NCI-H2107 treated with DMSO at 0.1 percent for 48 hours (cell line): ENCODE data around the gene MAP3K5.

Source experiments
- DNase-seq: peaks from one replicate; lab custom pipeline; 2025; ENCODE audit not compliant: unreplicated experiment; lab: John Stamatoyannopoulos, UW

MAP3K5 gene

DNA sequence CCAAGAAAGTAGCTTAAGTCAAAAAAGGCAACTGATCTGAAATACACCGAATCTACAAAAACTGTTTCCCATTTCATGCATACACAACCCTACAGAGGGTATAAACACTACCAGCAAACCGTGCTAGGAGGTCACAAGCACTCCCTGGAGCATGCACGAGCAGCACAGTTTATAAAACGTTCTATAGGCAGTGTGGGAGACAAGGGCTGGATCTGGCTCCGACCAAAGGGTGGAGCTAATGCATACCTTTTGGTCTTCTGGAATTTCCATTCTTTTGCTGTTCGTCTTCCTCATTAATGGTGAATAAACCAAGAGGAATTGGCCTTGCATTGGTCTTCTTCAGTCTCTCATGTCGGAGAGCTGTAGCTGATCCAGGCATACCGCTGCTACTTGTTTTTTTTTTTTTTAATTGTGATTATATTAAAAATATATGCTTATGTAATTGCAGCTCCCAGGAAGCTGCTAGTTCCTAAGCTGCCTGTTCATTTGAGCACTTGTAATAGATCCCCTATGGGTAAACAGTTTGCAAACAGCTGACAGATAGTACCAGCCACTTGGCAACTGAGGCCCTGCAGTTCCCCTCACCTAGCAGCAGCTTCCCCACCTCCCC is 266.6 kb downstream of the MAP3K5 start:
- peak; percentile 46 for DNase-seq

DNA sequence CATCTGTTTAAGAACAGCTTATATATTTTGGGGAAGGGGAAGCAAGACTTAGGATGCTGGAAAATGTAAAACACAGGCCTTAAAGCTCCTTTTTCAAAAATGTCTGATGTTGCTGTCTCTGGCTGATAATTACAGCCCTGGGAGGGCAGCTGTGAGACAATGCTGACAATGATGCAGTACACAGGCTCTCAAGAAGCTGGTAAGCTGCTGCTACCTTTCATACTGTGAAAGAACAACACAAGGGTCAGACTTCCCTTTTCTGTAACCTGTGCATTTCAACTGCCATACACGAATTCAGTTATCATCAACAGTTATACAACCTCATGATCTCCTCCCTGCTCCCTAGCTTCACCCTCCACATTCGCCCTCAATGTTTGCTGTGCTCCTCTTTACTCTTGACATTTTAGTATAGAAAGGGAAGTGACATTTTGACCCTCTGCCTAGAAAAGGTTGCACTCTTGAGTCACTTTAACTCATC is 267.3 kb downstream of the MAP3K5 start:
- peak; percentile 19 for DNase-seq

DNA sequence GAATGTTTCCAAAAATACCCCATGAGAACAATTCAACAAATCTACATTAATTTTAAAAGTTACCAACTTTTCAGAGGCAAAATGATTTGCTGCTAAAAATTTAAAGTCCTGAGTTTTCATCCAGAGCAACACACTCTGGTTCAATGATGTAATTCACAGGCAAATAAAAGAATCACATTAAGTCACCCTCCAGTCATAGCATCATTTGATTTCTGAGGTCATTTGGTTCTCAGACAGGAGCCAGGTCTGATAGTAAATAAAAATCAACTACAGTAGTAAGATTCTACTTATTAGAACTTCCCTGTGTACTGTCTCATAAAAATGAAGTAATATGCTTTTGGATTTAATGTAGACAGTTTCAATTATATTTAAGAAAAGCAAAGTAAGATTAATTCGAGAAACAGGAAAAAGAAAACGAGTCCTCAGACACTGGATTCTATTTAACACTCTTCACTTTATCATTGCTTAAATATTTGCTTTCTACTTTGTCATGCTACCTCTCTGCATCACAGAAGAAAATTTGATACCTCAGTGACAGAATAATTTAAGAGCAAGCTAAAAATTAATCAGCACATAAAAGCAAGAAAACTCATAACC is 267.8 kb downstream of the MAP3K5 start:
- no peak for DNase-seq

DNA sequence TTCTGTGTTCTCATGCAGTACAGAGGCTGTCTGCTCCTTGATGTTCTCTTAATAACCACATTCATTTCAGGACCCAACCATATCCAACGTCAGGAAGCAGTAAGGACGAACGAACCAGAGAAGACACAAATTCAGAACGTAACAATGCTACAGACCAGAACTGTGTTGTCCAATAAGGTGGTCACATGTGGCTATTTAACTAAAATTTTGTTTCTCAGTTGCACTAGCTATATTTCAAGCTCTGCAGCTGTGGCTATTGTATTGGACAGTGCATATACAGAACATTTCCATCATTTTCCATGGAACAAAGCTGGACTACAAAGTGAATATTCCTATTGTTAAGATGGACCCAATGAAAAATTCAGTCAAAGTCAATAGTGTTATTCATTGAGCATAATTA is 269.1 kb downstream of the MAP3K5 start:
- DNase-seq, result no peak

DNA sequence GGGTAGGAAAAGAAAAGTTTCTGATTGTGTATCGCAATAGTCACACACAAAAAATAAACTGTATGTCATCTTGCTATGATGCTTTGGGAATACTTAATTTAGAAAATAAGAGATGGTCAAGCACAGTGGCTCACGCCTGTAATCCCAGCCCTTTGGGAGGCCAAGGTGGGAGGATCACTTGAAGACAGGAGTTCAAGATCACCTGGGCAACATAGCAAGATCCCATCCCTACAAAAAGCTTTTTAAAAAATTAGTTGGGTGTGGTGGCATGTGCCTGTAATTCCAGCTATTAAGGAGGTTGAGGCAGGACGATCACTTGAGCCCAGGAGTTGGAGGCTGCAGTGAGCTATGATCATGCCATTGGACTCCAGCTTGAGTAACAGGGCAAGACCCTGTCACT is 269.6 kb downstream of the MAP3K5 start:
- DNase-seq, result no peak

DNA sequence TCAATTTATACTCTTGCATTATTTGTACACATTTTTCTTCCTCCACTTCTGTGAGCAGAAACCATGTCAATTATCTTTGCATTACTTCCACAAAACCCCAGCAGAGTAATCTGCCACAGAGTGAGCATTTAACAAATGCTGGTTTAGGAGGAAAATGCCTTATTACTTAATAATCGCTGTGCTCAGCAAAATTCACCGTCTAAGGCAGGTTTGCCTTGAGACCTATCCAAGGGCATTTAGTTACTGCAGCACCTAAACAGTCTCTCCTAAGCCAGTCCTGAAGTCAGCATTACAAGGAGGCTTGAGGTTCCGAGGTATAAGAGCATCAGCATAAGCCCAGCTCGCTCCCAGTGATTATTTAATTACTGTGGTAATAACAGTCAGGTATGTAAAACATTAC is 270.4 kb downstream of the MAP3K5 start:
- no peak for DNase-seq

DNA sequence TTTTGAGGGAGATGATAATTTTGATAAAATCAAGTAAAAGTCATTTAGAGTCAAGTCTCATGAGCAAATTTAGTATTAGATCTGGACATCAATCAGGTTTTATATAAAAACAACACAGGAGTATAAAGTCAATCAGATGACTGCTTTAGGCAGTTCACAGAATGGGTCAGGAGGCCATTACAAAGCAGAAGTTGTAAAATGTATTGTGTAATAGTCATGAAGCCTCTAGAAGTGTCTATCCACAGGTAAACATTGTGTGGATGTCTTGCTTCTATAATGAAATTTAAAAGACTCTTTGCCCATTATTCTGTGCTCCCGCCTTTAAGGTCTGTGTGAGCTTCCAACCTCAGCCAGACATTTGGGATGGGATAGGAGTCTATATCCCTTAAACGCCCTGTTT is 270.9 kb downstream of the MAP3K5 start:
- DNase-seq, result no peak

DNA sequence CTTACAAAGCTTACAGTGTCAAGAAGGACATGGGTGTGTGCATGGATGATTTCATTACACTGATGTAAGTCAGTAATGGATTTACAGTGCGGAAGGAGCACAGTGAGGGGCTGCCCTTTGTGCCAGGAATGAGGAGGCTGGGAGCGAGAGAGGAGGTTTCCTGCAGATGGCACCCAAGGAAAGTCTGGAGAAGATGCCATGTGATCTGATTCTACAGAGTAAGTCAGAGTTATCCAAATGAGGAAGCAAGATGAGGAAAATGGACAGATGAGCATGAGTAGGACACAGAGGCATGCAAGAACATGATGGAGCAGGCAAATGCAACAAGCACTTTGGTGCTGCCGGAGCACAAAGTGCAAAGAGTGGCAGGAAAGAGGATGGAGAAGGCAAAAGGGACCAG is 271.8 kb downstream of the MAP3K5 start:
- DNase-seq, result no peak

DNA sequence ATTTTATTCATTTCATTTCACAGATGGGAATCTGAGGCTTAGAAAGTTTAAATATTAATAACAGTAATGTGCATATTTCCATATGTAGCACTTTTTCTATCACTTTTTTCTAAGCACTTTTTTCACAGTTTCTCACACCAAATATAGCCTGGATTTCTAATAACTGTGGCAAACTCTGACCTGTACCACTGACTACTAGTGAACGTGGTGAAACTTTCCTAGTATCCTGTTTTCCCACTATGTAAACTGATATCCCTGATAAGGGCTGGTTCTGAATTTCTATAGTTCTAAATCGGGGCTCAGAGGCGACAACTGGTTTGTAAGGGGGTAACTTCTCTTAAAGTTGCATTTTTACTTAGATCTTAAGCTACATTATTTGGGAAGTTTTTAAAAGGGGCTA is 274.7 kb downstream of the MAP3K5 start:
- no peak for DNase-seq

DNA sequence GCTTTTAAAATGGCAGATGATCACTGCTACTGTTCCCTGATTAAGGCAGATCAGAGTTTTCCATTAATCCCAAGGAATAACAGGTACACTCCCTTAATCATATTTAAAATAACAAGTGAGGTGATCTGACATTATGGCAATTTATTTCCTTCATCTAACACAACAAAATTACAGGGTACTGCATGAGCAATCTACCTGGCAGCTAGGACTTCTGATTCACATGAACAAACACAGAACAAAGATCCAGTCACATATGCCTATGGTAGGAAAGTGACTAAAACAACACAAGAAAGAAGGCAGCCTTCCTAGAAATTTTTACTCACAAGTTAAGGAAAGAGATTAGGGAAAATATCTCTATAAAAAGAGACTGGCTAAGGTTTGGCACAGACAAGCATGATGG is 275.3 kb downstream of the MAP3K5 start:
- no peak for DNase-seq

DNA sequence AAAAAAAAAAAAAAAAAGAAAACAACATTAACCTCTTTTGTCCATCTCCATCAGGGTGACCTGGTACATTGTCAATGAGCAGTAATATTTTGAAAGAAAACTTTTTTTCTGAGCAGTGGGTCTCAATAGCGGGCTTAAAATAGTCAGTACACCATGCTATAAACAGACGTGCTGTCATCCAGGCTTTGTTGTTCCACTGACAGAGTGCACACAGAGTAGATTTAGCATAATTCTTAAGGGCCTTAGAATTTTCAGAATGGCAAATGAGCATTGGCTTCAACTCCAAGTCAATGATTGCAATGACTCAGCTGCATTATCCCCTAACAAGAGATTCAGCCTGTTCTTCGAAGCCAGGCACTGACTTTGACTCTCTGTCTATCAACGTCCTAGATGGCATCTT is 277.7 kb downstream of the MAP3K5 start:
- no peak for DNase-seq

DNA sequence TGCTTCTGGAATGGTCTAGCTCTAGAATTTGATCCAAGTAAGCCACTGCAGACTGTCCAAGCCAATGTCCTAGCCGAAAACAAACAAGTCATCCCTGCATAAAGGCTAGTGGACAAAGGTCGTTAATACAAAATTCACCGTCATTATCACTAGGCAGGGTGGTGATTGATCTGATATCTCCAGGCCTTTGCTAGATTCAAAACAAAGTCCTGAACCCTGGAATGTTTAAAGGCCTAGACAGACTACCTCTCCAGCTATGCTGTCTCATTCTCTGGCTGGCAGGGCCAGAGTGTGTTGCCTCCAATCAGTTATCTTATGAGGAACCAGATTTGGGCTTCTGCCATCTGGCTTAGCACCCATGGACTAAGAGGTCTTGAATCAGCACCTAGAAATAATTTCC is 280.4 kb downstream of the MAP3K5 start:
- DNase-seq, result no peak

DNA sequence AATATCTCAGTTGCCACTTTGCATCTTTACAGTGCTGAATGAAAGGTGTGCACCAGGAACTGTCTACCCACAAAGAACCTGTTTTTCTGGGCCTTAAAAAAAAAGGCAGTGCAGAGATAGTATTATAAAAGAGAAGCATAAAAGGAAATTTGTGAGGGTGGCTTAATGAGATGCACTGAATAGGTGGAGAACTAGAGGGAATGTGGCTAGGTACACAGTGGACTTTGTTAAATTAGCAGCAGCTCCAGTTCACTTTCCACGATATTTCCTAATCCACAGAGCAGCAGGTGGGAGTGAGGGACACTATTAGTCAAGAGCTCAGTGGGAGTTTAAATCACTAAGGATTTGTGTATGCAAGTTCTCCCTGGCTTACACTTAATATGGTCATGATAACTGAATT is 280.9 kb downstream of the MAP3K5 start:
- no peak for DNase-seq

DNA sequence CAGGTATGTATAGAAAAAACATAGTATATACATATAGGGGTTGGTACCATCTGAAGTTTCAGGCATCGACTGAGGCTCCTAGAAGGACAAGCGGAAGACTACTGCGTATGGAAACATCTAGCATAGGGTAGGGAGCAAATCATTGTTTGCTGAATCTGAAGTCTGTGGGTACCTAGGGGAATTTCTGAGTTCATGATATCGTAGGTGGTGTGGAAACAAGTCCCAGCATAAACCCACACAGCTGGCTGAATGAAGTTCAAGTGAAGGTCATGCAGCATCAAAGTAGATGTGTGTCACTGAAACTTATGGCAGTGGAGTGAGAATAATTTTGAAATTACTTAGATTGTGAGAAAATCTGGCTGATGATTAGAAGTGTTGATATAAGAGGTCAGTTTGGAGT is 281.5 kb downstream of the MAP3K5 start:
- no peak for DNase-seq

DNA sequence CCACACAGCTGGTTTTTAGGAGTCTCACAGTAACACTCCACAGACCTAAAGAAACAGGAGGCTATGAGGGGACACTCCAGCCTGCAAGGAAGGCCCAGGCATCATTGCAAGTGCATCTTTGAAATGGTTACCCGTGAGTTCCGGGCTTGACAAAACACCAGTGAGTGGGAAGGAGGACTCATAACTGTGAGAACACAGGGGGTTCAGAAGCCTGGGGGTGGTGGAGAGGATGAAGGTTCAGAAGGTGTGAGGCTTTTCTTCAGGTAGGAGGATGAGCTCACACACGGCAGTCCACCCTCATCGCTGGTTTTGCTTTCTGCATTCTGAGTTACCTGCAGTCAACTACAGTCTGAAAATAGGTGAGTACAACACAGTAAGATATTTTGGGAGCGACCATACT is 282.0 kb downstream of the MAP3K5 start:
- DNase-seq, result no peak

DNA sequence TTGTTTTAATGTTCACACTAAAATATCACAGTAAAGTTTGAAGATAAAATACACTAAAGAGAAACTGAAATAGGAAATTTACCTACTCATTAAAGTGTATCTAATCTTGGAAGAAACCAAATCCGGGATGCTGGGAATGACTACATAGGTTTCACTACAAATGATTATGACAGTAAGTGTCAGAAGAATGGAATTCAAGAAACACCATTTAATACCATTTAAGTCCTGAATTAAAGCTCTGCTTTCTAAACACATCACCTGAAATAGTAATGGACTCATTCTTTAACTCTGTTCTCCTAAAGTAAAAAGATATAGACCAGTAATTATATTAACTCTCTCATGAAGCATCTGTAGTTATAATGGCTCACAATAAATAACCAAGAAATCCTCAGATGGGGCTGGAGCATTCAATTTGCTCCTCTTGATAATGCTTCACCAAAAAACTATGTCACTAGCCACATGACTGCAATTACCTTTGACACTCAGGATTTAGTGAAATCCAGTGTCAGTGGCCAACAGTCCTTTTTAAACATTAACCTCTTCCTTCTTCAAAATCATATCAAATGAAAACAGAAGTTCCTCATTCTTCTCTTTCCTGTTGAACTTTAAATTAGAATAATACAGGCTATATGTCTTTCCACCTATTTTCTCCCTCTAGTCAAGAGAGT is 283.4 kb downstream of the MAP3K5 start:
- no peak for DNase-seq
